Ovary (tissue), 9 donors: ENCODE data around the gene PLK1. TPM values are rescaled to one million over a fixed set of nuclear protein-coding genes. Genes with fewer than 3 reads are reported as not detected.

Experiments
- DNase-seq, 5 donors: peaks; one replicate each; pipeline ENCODE4 v3.0.0-alpha.2; 2019 to 2020
- H3K27ac ChIP-seq, 2 donors: fragments of 200-600 bp; one replicate each; pipeline versions ENCODE4 v1.5.1 to v1.8.0; 2019 to 2022
- H3K27me3 ChIP-seq: fragments of 200-600 bp; one replicate; pipeline ENCODE4 v1.8.0; 2022
- H3K36me3 ChIP-seq: fragments of 200-600 bp; sonication (generic); one replicate; pipeline ENCODE4 v1.5.1; 2019
- H3K4me1 ChIP-seq: one replicate; pipeline ENCODE4 v1.8.1; 2013; ENCODE audit warnings: mild to moderate bottlenecking, moderate library complexity; ENCODE audit not compliant: insufficient read depth
- H3K4me3 ChIP-seq: fragments of 200-600 bp; sonication (generic); one replicate; pipeline ENCODE4 v1.5.1; 2017
- H3K9me3 ChIP-seq, 2 donors: fragments of 200-600 bp in 1 of 2; sonication (generic) in 1 of 2; one replicate each; pipeline versions ENCODE4 v1.5.1 to v1.8.1; 2013 to 2019; ENCODE audit warnings: mild to moderate bottlenecking in 1 of 2, moderate library complexity in 1 of 2
- CTCF ChIP-seq, 3 donors: fragments of 450-650 bp in 2 of 3; fragments of 200-600 bp in 1 of 3; IDR thresholded peaks; one replicate each; pipeline versions ENCODE4 v1.5.1 to v1.8.0; 2016 to 2022; ENCODE audit warnings: antibody characterized with exemption in 3 of 3, mild to moderate bottlenecking in 1 of 3
- EP300 ChIP-seq: sonication (generic); formaldehyde crosslinking; IDR thresholded peaks from one replicate; pipeline ENCODE4 v1.6.1; 2017; ENCODE audit warnings: antibody characterized with exemption
- POLR2A ChIP-seq: fragments of 450-650 bp; IDR thresholded peaks from one replicate; pipeline ENCODE4 v1.6.1; 2017; ENCODE audit warnings: antibody characterized with exemption, mild to moderate bottlenecking, moderate library complexity
- WGBS, 3 donors: extraction: QIAGEN DNeasy Blood & Tissue Kit in 1 of 3; methylation state at CpG; one replicate each; pipeline versions ENCODE4 v1.1.5 to v1.1.7; 2013 to 2017; 5-methylcytosine and 5-hydroxymethylcytosine counted together
- intact Hi-C, 4 donors: fragments of 100-400 bp; cut with DNase I; formaldehyde crosslinking; loops; one replicate each; pipeline versions ENCODE4 v1.11.0 to v1.15.1; 2022 to 2023
- polyA plus RNA-seq, 2 donors: library from polyadenylated mRNA; stranded (reverse); fragments of 200-250 nt in 1 of 2; fragments of 350-450 nt in 1 of 2; fragmentation: Illumina TruSeq in 1 of 2; extraction: RNeasy Lipid Tissue Mini Kit (QIAGEN cat#74804) in 1 of 2; gene quantifications; one replicate each; pipeline ENCODE4 v1.2.3, GENCODE V29; 2013 to 2014
- total RNA-seq, 7 donors: library from RNA; depleted of rRNA in 2 of 7; stranded (reverse); fragments of >200 nt in 2 of 7; fragmentation: NEBNext Ultra II Directional in 3 of 7; extraction: Animal tissue kit (Norgen Biotek cat#: 25700) in 3 of 7; gene quantifications; one replicate each; pipeline versions ENCODE4 v1.1.0 to v1.2.4, GENCODE V29; 2016 to 2023
- donor health status: DM: no; HTN: no; CAD: no; lungs with moderate emphysema.
- donor health status: DM: no; HTN: no; CAD: no.
- donor health status: Bipolar disorder and iron deficiency.
- donor health status: DM: yes; HTN: yes; CAD: no.
- donor health status: DM: no; HTN: no; CAD: no.
- donor health status: DM: yes; HTN: yes; CAD: no.

The PLK1 gene
- total and polyA plus RNA-seq, 9 donors: 1.1 to 4.7 (median 1.9) TPM

GRCh38 chr16:23724785-23725131, 46.1 kb downstream of the PLK1 start:
- no peaks in the 10 kb centered on the region for H3K27me3 ChIP-seq
- TF ChIP-seq POLR2A (no peak), EP300 (no peak), CTCF (IDR thresholded peaks at IDR 0.05) (no peak)
- no peak for DNase-seq

GRCh38 chr16:23726710-23727109, 48.0 kb downstream of the PLK1 start:
- no peaks in the 10 kb centered on the region for H3K36me3 ChIP-seq
- no peaks in the 10 kb centered on the region for H3K27me3 ChIP-seq
- H3K4me1 ChIP-seq: no peaks in the 10 kb centered on the region
- WGBS, 3 donors: 84 to 92% (median 84%) methylated on average over 3 of the region's 3 CpGs
- H3K4me3 ChIP-seq: no peak overlapping the region
- intact Hi-C loops: no loop called here
- H3K9me3 ChIP-seq: no peaks in the 10 kb centered on the region
- TF ChIP-seq CTCF (IDR thresholded peaks at IDR 0.05) (no peak), EP300 (no peak), POLR2A (no peak)
- no peak overlapping the region for H3K27ac ChIP-seq
- DNase-seq: no peak

More at GRCh38 chr16:23724785-23725131, 46.1 kb downstream of the PLK1 start:
- Histone ChIP-seq H3K9me3 (no peaks in the 10 kb centered on the region), H3K36me3 (no peaks in the 10 kb centered on the region), H3K4me1 (no peaks in the 10 kb centered on the region), H3K27ac (no peak overlapping the region), H3K4me3 (no peak overlapping the region)
- intact Hi-C loops: no loop called here
- WGBS, 3 donors: 48 to 65% (median 54%) methylated on average over 3 of the region's 3 CpGs

DNA sequence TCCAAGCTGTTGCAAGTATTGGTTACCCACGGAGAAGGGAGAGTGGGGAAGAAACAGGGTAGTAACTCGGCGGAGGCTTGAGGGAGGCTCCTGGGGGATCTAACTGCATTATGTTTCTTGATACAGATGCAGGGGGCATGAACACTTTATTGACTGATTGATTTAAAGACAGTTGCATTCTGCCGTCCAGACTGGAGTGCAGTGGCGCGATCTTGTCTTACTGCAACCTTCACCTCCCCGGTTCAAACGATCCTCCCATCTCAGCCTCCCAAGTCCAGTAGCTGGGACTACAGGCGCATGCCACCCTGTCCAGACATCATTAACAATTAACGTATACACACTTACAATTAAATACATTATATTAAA, 49.4 kb downstream of the PLK1 start:
- intact Hi-C loops: no loop called here
- H3K27ac ChIP-seq: no peak overlapping the region
- H3K36me3 ChIP-seq: no peaks in the 10 kb centered on the region
- no peaks in the 10 kb centered on the region for H3K27me3 ChIP-seq
- no peak for DNase-seq
- H3K4me3 ChIP-seq: no peak overlapping the region
- peaks cover 0 to 4% of the 10 kb centered on the region in 2 donors for H3K9me3 ChIP-seq
- no peaks in the 10 kb centered on the region for H3K4me1 ChIP-seq
- WGBS, 3 donors: 52 to 61% (median 56%) methylated on average over 10 of the region's 10 CpGs
- TF ChIP-seq CTCF (IDR thresholded peaks at IDR 0.05): no peak
- TF ChIP-seq POLR2A: no peak
- TF ChIP-seq EP300: no peak

GRCh38 chr16:23729503-23730424, 51.1 kb downstream of the PLK1 start:
- intact Hi-C loops: loop anchor here in 1 of 4 donors (10.0 kb wide), 1 partner anchor 305 kb away; no protein-coding TSS in a partner anchor
- DNase-seq: no peak
- Histone ChIP-seq H3K27ac (no peak overlapping the region), H3K4me3 (no peak overlapping the region), H3K4me1 (no peaks in the 10 kb centered on the region), H3K27me3 (no peaks in the 10 kb centered on the region), H3K36me3 (no peaks in the 10 kb centered on the region), H3K9me3 (peaks cover 0 to 4% of the 10 kb centered on the region in 2 donors)
- 73 to 77% (median 75%) methylated on average over 12 of the region's 12 CpGs for WGBS, 3 donors
- TF ChIP-seq POLR2A (no peak), EP300 (no peak), CTCF (IDR thresholded peaks at IDR 0.05) (no peak)
